Keratinocyte (primary cell): ENCODE results near the gene NODAL. TPM values are rescaled to one million over a fixed set of nuclear protein-coding genes. Genes with fewer than 3 reads are reported as not detected.

Experiments
- DNase-seq: peaks from one replicate; pipeline ENCODE4 v3.0.0-alpha.2; 2011; ENCODE audit warnings: low read depth, missing footprints, low spot score
- FAIRE-seq: peaks from 2 replicates; lab custom pipeline; 2011; peaks lifted over from hg19 to GRCh38; lab: Jason Lieb, UNC
- H2AFZ ChIP-seq: 2 replicates; pipeline ENCODE4 v1.6.0; 2012; ENCODE audit warnings: low read length, control low read depth, inconsistent platforms; ENCODE audit not compliant: control insufficient read depth
- H3K27ac ChIP-seq: 2 replicates; pipeline ENCODE4 v1.5.1; 2011; ENCODE audit warnings: low read length; ENCODE audit not compliant: control insufficient read depth, insufficient read depth
- H3K27me3 ChIP-seq: 3 replicates; pipeline ENCODE4 v1.6.0; 2011; ENCODE audit warnings: low read length; ENCODE audit not compliant: control insufficient read depth, insufficient read depth; ENCODE audit errors: extremely low read depth
- H3K36me3 ChIP-seq, 2 experiments: 2 replicates in 1 of 2; 3 replicates in 1 of 2; pipeline ENCODE4 v1.5.1; 2011; ENCODE audit warnings: low read length in 2 of 2, mild to moderate bottlenecking in 1 of 2; ENCODE audit not compliant: control insufficient read depth in 2 of 2, insufficient read depth in 2 of 2; ENCODE audit errors: extremely low read depth in 1 of 2
- H3K4me1 ChIP-seq: 3 replicates; pipeline ENCODE4 v1.5.1; 2011; ENCODE audit warnings: low read length; ENCODE audit not compliant: control insufficient read depth, insufficient read depth; ENCODE audit errors: extremely low read depth
- H3K4me2 ChIP-seq: 3 replicates; pipeline ENCODE4 v1.6.0; 2011; ENCODE audit warnings: low read depth, low read length; ENCODE audit not compliant: control insufficient read depth, insufficient read depth; ENCODE audit errors: extremely low read depth
- H3K4me3 ChIP-seq, 3 experiments: fragments of 200-600 bp in 1 of 3; sonication (generic) in 1 of 3; 2 replicates in 2 of 3; 3 replicates in 1 of 3; pipeline ENCODE4 v1.5.1; 2011 to 2016; ENCODE audit warnings: low read length in 3 of 3, mild to moderate bottlenecking in 3 of 3, control low read depth in 2 of 3, inconsistent platforms in 1 of 3, low read depth in 1 of 3, mixed read lengths in 1 of 3, mixed run types in 1 of 3, moderate library complexity in 1 of 3; ENCODE audit not compliant: control insufficient read depth in 2 of 3, insufficient read depth in 2 of 3; ENCODE audit errors: extremely low read depth in 1 of 3
- H3K79me2 ChIP-seq: 2 replicates; pipeline ENCODE4 v1.6.0; 2012; ENCODE audit warnings: low read length; ENCODE audit not compliant: control insufficient read depth, insufficient read depth
- H3K9ac ChIP-seq: 3 replicates; pipeline ENCODE4 v1.6.0; 2011; ENCODE audit warnings: low read length; ENCODE audit not compliant: control insufficient read depth, insufficient read depth; ENCODE audit errors: extremely low read depth
- H3K9me1 ChIP-seq: 3 replicates; pipeline ENCODE4 v1.6.0; 2011; ENCODE audit warnings: low read length; ENCODE audit not compliant: control insufficient read depth, insufficient read depth; ENCODE audit errors: extremely low read depth
- H3K9me3 ChIP-seq: 2 replicates; pipeline ENCODE4 v1.5.1; 2012; ENCODE audit warnings: low read depth, low read length; ENCODE audit not compliant: control insufficient read depth
- H4K20me1 ChIP-seq: 3 replicates; pipeline ENCODE4 v1.6.0; 2011; ENCODE audit warnings: low read length; ENCODE audit not compliant: control insufficient read depth, insufficient read depth; ENCODE audit errors: extremely low read depth
- EZH2 ChIP-seq: IDR thresholded peaks from one replicate; pipeline ENCODE4 v1.6.1; 2012; ENCODE audit warnings: inconsistent platforms, mild to moderate bottlenecking, low read length, moderate library complexity
- dilution Hi-C: fragments of 300-500 bp; cut with MboI; formaldehyde crosslinking; loops from one replicate; pipeline ENCODE4 v1.7.0; 2020; ENCODE audit warnings: low sequenced_read_pairs; ENCODE audit not compliant: extremely low pct_ligation_motif_present
- polyA plus RNA-seq, 5 experiments: library from polyadenylated mRNA; depleted of rRNA in 3 of 5; stranded (reverse) in 3 of 5; stranded (forward) in 1 of 5; unstranded in 1 of 5; fragments of >200 nt; gene quantifications; 1 replicate in 1 of 5; 2 replicates in 3 of 5; 3 replicates in 1 of 5; pipeline versions ENCODE4 v1.2.1 to v1.2.3, GENCODE V29; 2011 to 2012; ENCODE audit warnings: missing spikeins in 2 of 5, low read depth in 1 of 5, low replicate concordance in 1 of 5
- TF ChIP-seq, protein P1 (sequence below), 3 experiments: IDR thresholded peaks in 1 of 3; conservative IDR thresholded peaks in 1 of 3; optimal IDR thresholded peaks in 1 of 3; 2 replicates in 2 of 3; 3 replicates in 1 of 3; pipeline versions ENCODE3 to v1.5.1; 2011; ENCODE audit warnings: low read length in 3 of 3, mild to moderate bottlenecking in 3 of 3, moderate library complexity in 2 of 3, control low read depth in 1 of 3, inconsistent platforms in 1 of 3; ENCODE audit not compliant: insufficient read depth in 2 of 3; ENCODE audit errors: extremely low read depth in 1 of 3

NODAL gene
- polyA plus RNA-seq, 1 donor (not counting 4 experiments of a cell fraction or from before 2014, with no cell fraction given): 0.46 TPM

DNA sequence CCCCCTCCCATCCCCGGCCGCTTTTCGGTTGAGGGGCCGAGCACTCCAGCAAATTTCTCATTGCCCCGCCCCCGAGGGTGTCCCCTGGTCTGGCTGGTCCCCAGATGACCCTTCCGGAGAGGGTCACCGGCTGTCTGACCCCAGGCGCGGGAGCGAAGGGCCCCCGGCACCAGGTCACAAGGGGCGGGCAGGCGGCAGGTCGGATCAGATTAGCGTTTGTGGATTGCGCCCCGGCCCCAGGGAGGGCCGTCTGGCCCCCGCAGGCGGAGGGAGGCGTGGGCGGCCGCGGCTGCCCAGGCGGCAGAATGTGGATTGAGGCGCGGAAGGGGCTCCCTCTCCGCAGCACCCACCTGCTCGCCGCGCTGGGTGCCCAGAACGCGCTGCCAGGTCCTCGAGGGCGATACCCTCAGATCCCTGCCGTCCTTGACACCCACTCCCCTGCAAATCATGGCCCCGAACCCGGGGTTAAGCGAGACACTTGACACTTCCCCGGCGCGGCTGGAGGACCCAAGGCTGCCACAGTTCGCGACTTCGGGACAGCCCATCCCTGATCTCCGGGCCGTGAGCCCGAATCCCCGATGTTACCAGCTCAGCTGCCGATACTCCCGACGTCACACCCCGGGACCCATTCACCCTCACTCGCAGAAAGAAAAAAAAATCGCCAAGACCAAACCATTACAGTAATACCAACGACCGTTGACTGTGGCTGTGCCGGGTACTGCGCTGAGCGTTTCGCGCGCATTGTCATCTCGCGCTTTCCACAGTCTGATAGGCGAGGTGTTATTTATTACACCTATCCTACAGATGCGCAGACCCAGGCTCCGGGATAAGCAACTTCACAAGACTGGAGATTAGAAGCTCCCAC lies 953 bp downstream of the NODAL start:
- H3K9me1 ChIP-seq: no peaks in the 10 kb centered on the region
- no peak for DNase-seq
- H3K27ac ChIP-seq: no peak overlapping the region
- dilution Hi-C loops: no loop called here
- H3K9me3 ChIP-seq: no peaks in the 10 kb centered on the region
- peak overlapping the region in 1 of 3 experiments; percentile 11 for H3K4me3 ChIP-seq
- TF ChIP-seq EZH2: peak; percentile 93
- TF ChIP-seq, protein P1, sequence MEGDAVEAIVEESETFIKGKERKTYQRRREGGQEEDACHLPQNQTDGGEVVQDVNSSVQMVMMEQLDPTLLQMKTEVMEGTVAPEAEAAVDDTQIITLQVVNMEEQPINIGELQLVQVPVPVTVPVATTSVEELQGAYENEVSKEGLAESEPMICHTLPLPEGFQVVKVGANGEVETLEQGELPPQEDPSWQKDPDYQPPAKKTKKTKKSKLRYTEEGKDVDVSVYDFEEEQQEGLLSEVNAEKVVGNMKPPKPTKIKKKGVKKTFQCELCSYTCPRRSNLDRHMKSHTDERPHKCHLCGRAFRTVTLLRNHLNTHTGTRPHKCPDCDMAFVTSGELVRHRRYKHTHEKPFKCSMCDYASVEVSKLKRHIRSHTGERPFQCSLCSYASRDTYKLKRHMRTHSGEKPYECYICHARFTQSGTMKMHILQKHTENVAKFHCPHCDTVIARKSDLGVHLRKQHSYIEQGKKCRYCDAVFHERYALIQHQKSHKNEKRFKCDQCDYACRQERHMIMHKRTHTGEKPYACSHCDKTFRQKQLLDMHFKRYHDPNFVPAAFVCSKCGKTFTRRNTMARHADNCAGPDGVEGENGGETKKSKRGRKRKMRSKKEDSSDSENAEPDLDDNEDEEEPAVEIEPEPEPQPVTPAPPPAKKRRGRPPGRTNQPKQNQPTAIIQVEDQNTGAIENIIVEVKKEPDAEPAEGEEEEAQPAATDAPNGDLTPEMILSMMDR (optimal IDR thresholded peaks at IDR 0.05 in 1 of 3, IDR thresholded peaks at IDR 0.05 in 1 of 3, conservative IDR thresholded peaks at IDR 0.05 in 1 of 3; ENCODE audit: extremely low read depth in 1 of 3, insufficient read depth in 2 of 3, low read length in 3 of 3): no peak
- FAIRE-seq: no peak
- peaks cover 18% of the 10 kb centered on the region for H3K4me1 ChIP-seq
- H2AFZ ChIP-seq: no peak overlapping the region
- peak overlapping the region; percentile 31 for H3K4me2 ChIP-seq
- no peaks in the 10 kb centered on the region for H3K79me2 ChIP-seq
- no peak overlapping the region for H3K9ac ChIP-seq
- no peaks in the 10 kb centered on the region for H3K36me3 ChIP-seq
- peaks cover 34% of the 10 kb centered on the region for H3K27me3 ChIP-seq
- H4K20me1 ChIP-seq: no peaks in the 10 kb centered on the region

DNA sequence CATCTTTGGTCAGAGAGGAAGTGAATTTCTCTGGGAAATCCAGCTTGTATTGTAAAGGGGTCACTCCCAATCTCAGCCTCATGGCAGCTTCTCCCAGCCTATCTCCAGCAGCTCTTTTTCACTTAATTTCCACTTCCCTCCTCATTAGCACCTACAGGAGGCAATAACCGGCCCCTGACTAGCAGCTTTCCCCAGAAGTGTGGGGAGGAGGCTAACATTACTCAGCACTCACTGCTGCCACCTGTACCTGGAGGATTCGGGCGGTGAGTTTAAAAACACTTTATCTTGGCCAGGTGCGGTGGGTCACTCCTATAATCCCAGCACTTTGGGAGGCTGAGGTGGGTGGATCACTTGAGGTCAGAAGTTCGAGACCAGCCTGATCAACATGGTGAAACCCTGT lies 3.8 kb downstream of the NODAL start:
- peaks cover 34% of the 10 kb centered on the region for H3K27me3 ChIP-seq
- H3K4me2 ChIP-seq: no peak overlapping the region
- H3K4me1 ChIP-seq: peaks cover 14% of the 10 kb centered on the region
- DNase-seq: no peak
- no peak for TF ChIP-seq EZH2
- TF ChIP-seq, protein P1 (optimal IDR thresholded peaks at IDR 0.05 in 1 of 3, IDR thresholded peaks at IDR 0.05 in 1 of 3, conservative IDR thresholded peaks at IDR 0.05 in 1 of 3; ENCODE audit: extremely low read depth in 1 of 3, insufficient read depth in 2 of 3, low read length in 3 of 3): no peak
- no peak overlapping the region for H3K4me3 ChIP-seq
- no peaks in the 10 kb centered on the region for H4K20me1 ChIP-seq
- no peaks in the 10 kb centered on the region for H3K9me1 ChIP-seq
- H3K9me3 ChIP-seq: no peaks in the 10 kb centered on the region
- H3K79me2 ChIP-seq: no peaks in the 10 kb centered on the region
- H3K9ac ChIP-seq: no peak overlapping the region
- no peaks in the 10 kb centered on the region for H3K36me3 ChIP-seq
- no peak overlapping the region for H3K27ac ChIP-seq
- H2AFZ ChIP-seq: no peak overlapping the region
- dilution Hi-C loops: no loop called here
- no peak for FAIRE-seq
